Rectal smooth muscle tissue (tissue), 1 donor: ENCODE data around the gene TBX2.

Source experiments
- H3K27ac ChIP-seq: one replicate; pipeline ENCODE4 v1.7.0; 2013; ENCODE audit warnings: low read depth, low read length, inconsistent platforms
- H3K27me3 ChIP-seq: one replicate; pipeline ENCODE4 v1.7.0; 2013; ENCODE audit warnings: low read length; ENCODE audit not compliant: control insufficient read depth, insufficient read depth
- H3K36me3 ChIP-seq: one replicate; pipeline ENCODE4 v1.7.0; 2013; ENCODE audit warnings: low read length; ENCODE audit not compliant: control insufficient read depth, insufficient read depth
- H3K4me1 ChIP-seq: one replicate; pipeline ENCODE4 v1.7.0; 2013; ENCODE audit warnings: low read length; ENCODE audit not compliant: control insufficient read depth, insufficient read depth
- H3K4me3 ChIP-seq: one replicate; pipeline ENCODE4 v1.7.0; 2013; ENCODE audit warnings: low read length
- H3K9ac ChIP-seq: one replicate; pipeline ENCODE4 v1.7.0; 2013; ENCODE audit warnings: low read length

Gene TBX2

GRCh38 chr17:61376931-61377838 is 22.5 kb upstream of the TBX2 start:
- Histone ChIP-seq H3K9ac (no peak overlapping the region), H3K27me3 (no peaks in the 10 kb centered on the region), H3K4me1 (no peaks in the 10 kb centered on the region), H3K36me3 (no peaks in the 10 kb centered on the region), H3K4me3 (no peak overlapping the region), H3K27ac (no peak overlapping the region)

GRCh38 chr17:61378658-61379456 is 20.8 kb upstream of the TBX2 start:
- Histone ChIP-seq H3K36me3 (no peaks in the 10 kb centered on the region), H3K4me3 (no peak overlapping the region), H3K9ac (no peak overlapping the region), H3K4me1 (no peaks in the 10 kb centered on the region), H3K27ac (no peak overlapping the region), H3K27me3 (no peaks in the 10 kb centered on the region)

DNA sequence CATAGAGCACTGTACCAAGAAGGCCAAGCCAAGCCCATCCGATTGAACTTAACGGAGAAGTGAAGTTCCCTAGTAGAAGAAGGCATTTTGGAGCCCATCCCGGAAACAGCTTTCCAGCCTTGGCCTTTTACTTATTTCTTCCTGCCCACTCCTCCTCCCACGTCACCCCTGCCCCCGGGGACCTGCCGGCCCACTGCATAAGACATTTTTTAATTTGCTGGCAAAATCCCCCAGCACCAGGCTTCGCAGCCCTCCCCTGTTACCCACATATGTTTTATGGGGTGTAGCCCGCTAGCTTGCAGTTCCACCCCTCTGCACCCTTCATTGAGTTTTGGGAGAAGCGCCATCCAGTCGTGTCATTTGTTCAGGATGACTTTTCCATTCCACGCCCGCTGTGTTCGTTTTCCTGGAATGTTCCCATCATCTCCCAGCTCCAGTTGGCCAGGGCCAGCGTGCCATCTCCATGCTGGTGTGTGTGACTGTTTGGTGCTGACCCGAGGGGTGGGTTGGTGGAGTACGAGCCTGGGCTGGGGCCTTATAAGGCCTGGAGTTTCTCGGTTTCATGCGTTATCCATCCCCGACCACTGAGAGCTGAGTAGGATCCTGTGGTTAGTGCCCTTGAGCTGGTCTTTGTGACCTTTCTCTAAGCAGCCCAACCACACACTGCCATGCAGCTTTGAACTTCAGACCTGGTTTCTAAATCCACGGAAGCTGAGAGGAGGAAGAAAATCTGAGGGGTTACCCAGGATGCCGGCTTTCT is 20.0 kb upstream of the TBX2 start:
- H3K9ac ChIP-seq: no peak overlapping the region
- no peaks in the 10 kb centered on the region for H3K27me3 ChIP-seq
- H3K4me1 ChIP-seq: no peaks in the 10 kb centered on the region
- no peak overlapping the region for H3K4me3 ChIP-seq
- no peak overlapping the region for H3K27ac ChIP-seq
- no peaks in the 10 kb centered on the region for H3K36me3 ChIP-seq

DNA sequence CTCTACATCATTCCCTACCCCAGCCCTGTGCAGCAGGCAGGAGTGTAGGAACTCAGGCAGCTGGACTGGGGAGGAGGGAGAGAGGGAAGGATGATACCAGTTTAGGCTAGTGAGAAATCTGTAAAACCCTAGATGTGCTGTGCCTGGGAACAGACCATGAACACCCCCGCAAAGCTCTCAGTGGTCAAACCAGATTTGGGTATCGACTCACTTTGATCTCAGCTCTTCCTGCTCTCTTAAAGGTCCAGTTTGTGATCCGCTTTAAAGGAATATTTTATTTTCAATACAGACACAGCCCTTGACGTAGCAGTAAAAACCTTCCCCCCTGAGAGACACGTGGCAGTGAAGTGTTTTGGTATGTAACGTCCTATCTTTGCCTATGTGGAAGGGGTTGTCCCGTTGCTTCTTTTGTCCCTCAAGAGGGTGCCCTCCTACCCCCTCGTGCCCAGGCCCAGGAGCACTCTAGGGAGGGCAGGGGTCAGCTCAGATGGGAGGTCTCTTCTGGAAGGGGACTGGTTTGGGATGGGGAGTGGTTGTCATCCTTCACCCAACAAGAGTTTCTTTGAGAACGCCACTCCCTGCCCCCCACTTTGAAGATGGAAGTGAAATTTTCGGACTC is 19.3 kb upstream of the TBX2 start:
- H3K36me3 ChIP-seq: no peaks in the 10 kb centered on the region
- no peak overlapping the region for H3K27ac ChIP-seq

DNA sequence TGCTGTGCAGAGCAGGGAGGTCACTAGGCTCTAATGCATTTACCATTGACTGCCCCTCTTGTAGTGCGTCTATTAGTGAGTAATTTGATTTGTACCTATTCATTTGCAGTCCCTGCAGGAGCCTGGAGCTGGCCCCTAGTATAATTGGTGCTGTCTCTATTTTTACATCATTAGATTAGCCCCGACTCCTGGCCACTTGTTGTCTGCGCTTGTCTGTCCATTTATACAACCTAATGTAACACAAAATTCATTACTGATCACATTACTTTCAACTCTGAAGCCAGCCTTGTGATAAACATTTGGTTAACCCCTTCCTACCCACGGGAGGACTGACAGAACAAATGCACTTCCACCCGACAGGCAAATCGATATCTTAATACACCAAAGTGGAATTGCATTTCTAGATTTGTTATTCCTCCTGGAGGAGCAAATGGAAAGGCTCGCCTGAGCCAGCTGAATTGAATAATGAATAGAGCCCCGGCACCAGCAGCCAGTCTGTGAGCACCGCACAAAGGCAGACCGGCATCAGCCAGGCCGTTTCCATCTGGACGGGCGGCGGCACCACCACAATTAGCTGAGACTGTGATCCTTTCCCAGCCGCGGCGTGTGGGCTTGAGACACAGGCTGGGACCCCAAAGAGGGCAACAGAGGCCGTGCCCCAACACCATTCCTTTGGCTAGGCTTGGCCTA is 18.7 kb upstream of the TBX2 start:
- H3K36me3 ChIP-seq: no peaks in the 10 kb centered on the region
- no peaks in the 10 kb centered on the region for H3K4me1 ChIP-seq
- H3K27me3 ChIP-seq: no peaks in the 10 kb centered on the region
- no peak overlapping the region for H3K9ac ChIP-seq
- H3K4me3 ChIP-seq: no peak overlapping the region
- no peak overlapping the region for H3K27ac ChIP-seq

More for the DNA sequence above, 19.3 kb upstream of the TBX2 start:
- Histone ChIP-seq H3K9ac (no peak overlapping the region), H3K27me3 (no peaks in the 10 kb centered on the region), H3K4me3 (no peak overlapping the region), H3K4me1 (no peaks in the 10 kb centered on the region)

- no peak overlapping the region for H3K27ac ChIP-seq
- H3K4me3 ChIP-seq: no peak overlapping the region
- no peaks in the 10 kb centered on the region for H3K27me3 ChIP-seq
- H3K4me1 ChIP-seq: no peaks in the 10 kb centered on the region
- no peak overlapping the region for H3K9ac ChIP-seq
- H3K36me3 ChIP-seq: no peaks in the 10 kb centered on the region
These were observed 18.1 kb upstream of the TBX2 start for GRCh38 chr17:61381537-61381936.

- Histone ChIP-seq H3K27ac (no peak overlapping the region), H3K36me3 (no peaks in the 10 kb centered on the region), H3K4me3 (no peak overlapping the region), H3K27me3 (no peaks in the 10 kb centered on the region), H3K9ac (no peak overlapping the region), H3K4me1 (no peaks in the 10 kb centered on the region)
These were observed 16.6 kb upstream of the TBX2 start for GRCh38 chr17:61382796-61383688.

DNA sequence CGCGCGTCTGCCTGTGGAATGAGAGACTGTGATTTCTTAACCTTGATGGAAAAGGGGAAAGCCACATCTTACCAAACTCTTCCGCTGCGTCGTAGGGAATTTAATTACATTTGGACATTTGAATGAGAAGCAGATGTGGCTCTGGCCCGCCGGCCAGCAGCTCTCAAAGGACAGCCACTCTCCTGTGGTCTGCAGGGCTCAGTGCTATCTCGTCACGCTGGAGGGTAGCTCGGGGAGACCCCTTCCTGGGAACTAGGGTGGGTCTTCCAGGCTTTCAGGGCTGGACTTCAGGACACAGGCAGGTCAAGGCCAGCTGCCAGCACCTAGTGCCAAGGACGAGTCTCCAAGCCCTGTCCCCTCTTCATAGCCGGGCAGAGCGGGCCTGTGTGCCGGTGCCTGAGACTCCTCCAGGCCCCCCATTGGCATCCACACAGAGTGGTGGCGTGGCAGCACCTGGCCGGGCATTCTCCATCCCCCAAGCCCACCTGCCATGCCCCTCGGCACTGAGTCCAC is 15.9 kb upstream of the TBX2 start:
- H3K4me1 ChIP-seq: no peaks in the 10 kb centered on the region
- H3K27ac ChIP-seq: no peak overlapping the region

GRCh38 chr17:61384354-61384691 is 15.3 kb upstream of the TBX2 start:
- Histone ChIP-seq H3K9ac (no peak overlapping the region), H3K27ac (no peak overlapping the region), H3K4me1 (no peaks in the 10 kb centered on the region), H3K4me3 (no peak overlapping the region), H3K27me3 (no peaks in the 10 kb centered on the region), H3K36me3 (no peaks in the 10 kb centered on the region)

More for the DNA sequence above, 15.9 kb upstream of the TBX2 start:
- H3K4me3 ChIP-seq: no peak overlapping the region
- no peaks in the 10 kb centered on the region for H3K27me3 ChIP-seq
- no peak overlapping the region for H3K9ac ChIP-seq
- H3K36me3 ChIP-seq: no peaks in the 10 kb centered on the region

GRCh38 chr17:61384692-61385576 is 14.7 kb upstream of the TBX2 start:
- H3K36me3 ChIP-seq: no peaks in the 10 kb centered on the region

More at GRCh38 chr17:61384692-61385576, 14.7 kb upstream of the TBX2 start:
- no peak overlapping the region for H3K9ac ChIP-seq
- H3K4me3 ChIP-seq: no peak overlapping the region
- H3K4me1 ChIP-seq: no peaks in the 10 kb centered on the region
- H3K27ac ChIP-seq: no peak overlapping the region
- no peaks in the 10 kb centered on the region for H3K27me3 ChIP-seq
